Upper lobe of right lung (tissue), 1 donor: ENCODE measurements around the gene TAS2R7. TPM values are rescaled to one million over a fixed set of nuclear protein-coding genes. Genes with fewer than 3 reads are reported as not detected.

Experiments used
- ATAC-seq: fragments of 200-7000 bp; cut with Tn5 transposase; one replicate; pipeline ENCODE4 v1.9.1; 2020; ENCODE audit warnings: mild to moderate bottlenecking, moderate library complexity
- DNase-seq: peaks from one replicate; pipeline ENCODE4 v3.0.0-alpha.2; 2020
- H3K27ac ChIP-seq: fragments of 200-600 bp; one replicate; pipeline ENCODE4 v1.8.0; 2022
- H3K27me3 ChIP-seq: fragments of 200-600 bp; one replicate; pipeline ENCODE4 v1.8.0; 2022; ENCODE audit warnings: mild to moderate bottlenecking
- H3K36me3 ChIP-seq: fragments of 200-600 bp; one replicate; pipeline ENCODE4 v1.8.0; 2022
- H3K4me1 ChIP-seq: fragments of 200-600 bp; one replicate; pipeline ENCODE4 v1.8.0; 2022
- H3K4me3 ChIP-seq: fragments of 200-600 bp; one replicate; pipeline ENCODE4 v1.8.0; 2022; ENCODE audit warnings: mild to moderate bottlenecking
- H3K9me3 ChIP-seq: fragments of 200-600 bp; one replicate; pipeline ENCODE4 v1.8.0; 2022
- CTCF ChIP-seq: fragments of 200-600 bp; IDR thresholded peaks from one replicate; pipeline ENCODE4 v1.8.0; 2022; ENCODE audit warnings: antibody characterized with exemption
- intact Hi-C: fragments of 100-400 bp; cut with DNase I; formaldehyde crosslinking; loops from one replicate; pipeline ENCODE4 v1.11.0; 2022
- total RNA-seq: library from RNA; stranded (reverse); fragmentation: NEBNext Ultra II Directional; extraction: Animal tissue kit (Norgen Biotek cat#: 25700); gene quantifications from one replicate; pipeline ENCODE4 v1.2.1, GENCODE V29; 2021
- donor health status: DM: no; HTN: yes; CAD: no; lungs with severe emphysema.

Gene TAS2R7
- total RNA-seq, 1 donor from 2014 or later = not detected

- no peaks in the 10 kb centered on the region for H3K36me3 ChIP-seq
- ATAC-seq (peak; percentile 48), DNase-seq (no peak)
- no peaks in the 10 kb centered on the region for H3K9me3 ChIP-seq
- TF ChIP-seq CTCF = peak; percentile 65
- peaks cover 19% of the 10 kb centered on the region for H3K27me3 ChIP-seq
- H3K4me1 ChIP-seq = no peaks in the 10 kb centered on the region
- intact Hi-C loops = no loop called here
- no peak overlapping the region for H3K4me3 ChIP-seq
- H3K27ac ChIP-seq = no peak overlapping the region
Measured at GRCh38 chr12:10771132-10771733, 31.2 kb downstream of the TAS2R7 start.

GRCh38 chr12:10759657-10760056, 42.8 kb downstream of the TAS2R7 start:
- no peaks in the 10 kb centered on the region for H3K4me1 ChIP-seq
- H3K27me3 ChIP-seq = no peaks in the 10 kb centered on the region
- no peak for TF ChIP-seq CTCF
- intact Hi-C loops = loop anchor here (10.0 kb wide), 1 partner anchor 725 kb away; no protein-coding TSS in a partner anchor
- no peak overlapping the region for H3K4me3 ChIP-seq
- no peaks in the 10 kb centered on the region for H3K36me3 ChIP-seq
- H3K27ac ChIP-seq = no peak overlapping the region
- ATAC-seq (no peak), DNase-seq (no peak)
- H3K9me3 ChIP-seq = no peaks in the 10 kb centered on the region

GRCh38 chr12:10756194-10756593, 46.2 kb downstream of the TAS2R7 start:
- ATAC-seq = no peak
- no peak for DNase-seq
- TF ChIP-seq CTCF = no peak
- H3K4me1 ChIP-seq = no peaks in the 10 kb centered on the region
- H3K27ac ChIP-seq = no peak overlapping the region
- H3K9me3 ChIP-seq = no peaks in the 10 kb centered on the region
- intact Hi-C loops = no loop called here
- no peaks in the 10 kb centered on the region for H3K36me3 ChIP-seq
- no peak overlapping the region for H3K4me3 ChIP-seq
- H3K27me3 ChIP-seq = no peaks in the 10 kb centered on the region

- Histone ChIP-seq H3K9me3 (no peaks in the 10 kb centered on the region), H3K27me3 (no peaks in the 10 kb centered on the region), H3K36me3 (no peaks in the 10 kb centered on the region), H3K4me3 (no peak overlapping the region), H3K27ac (no peak overlapping the region), H3K4me1 (peaks cover 4% of the 10 kb centered on the region)
- DNase-seq (no peak), ATAC-seq (peak; percentile 71)
- TF ChIP-seq CTCF = no peak
- intact Hi-C loops = no loop called here
Measured at GRCh38 chr12:10753059-10753458, 49.4 kb downstream of the TAS2R7 start.

Other genes starting within 250 kb of the TAS2R7 start
- gene MAGOHB, start 189.0 kb downstream of the TAS2R7 start, total RNA-seq = 21.3 TPM
- gene STYK1, start 128.6 kb downstream of the TAS2R7 start, total RNA-seq = 0.93 TPM
- gene YBX3, start 79.3 kb downstream of the TAS2R7 start, total RNA-seq = 292 TPM
- not detected for gene TAS2R8, start 4.7 kb upstream of the TAS2R7 start, total RNA-seq
- gene TAS2R9, start 7.5 kb upstream of the TAS2R7 start, total RNA-seq = not detected
- gene TAS2R10, start 23.7 kb upstream of the TAS2R7 start, total RNA-seq = not detected
- 1.7 TPM for gene PRR4, start 46.8 kb upstream of the TAS2R7 start, total RNA-seq
- 7.8 TPM for gene PRH1, start 81.6 kb upstream of the TAS2R7 start, total RNA-seq
- gene TAS2R13, start 106.9 kb upstream of the TAS2R7 start, total RNA-seq = 1.3 TPM
- gene PRH2, start 126.6 kb upstream of the TAS2R7 start, total RNA-seq = not detected
- gene TAS2R14, start 136.6 kb upstream of the TAS2R7 start, total RNA-seq = 2.5 TPM
- gene TAS2R50, start 184.3 kb upstream of the TAS2R7 start, total RNA-seq = 0.55 TPM
- gene TAS2R20, start 195.7 kb upstream of the TAS2R7 start, total RNA-seq = 1.2 TPM
- 3.2 TPM for gene TAS2R19, start 220.0 kb upstream of the TAS2R7 start, total RNA-seq
- 3.0 TPM for gene TAS2R31, start 228.8 kb upstream of the TAS2R7 start, total RNA-seq